ENCODE results near the gene GTF2H3.

GTF2H3 gene

DNA sequence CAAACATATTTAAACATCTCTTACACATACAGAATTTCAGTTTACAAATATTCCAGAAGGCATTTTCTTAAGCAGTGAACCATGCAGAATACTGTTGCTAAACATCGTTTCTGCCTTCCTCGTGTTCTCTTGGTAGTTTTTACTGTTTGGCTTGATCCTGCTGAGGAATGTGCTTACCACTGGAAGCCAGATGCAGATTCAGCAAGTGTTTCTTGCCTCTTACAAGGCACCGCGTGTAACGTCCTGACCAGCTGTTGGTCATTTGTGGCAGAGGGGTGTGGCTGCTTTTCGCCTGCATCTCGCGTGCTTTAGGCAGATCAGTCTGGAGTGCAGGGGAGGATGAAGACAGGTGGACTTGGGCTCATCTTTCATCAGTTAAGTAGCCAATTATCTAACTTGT is 12.5 kb upstream of the GTF2H3 start:
- CTCF ChIA-PET = interaction anchor here (0.7 kb wide), 1 partner anchor 83 kb away, joined by 4 read pairs; no protein-coding TSS in a partner anchor
- DNase-seq (ENCODE audit: extremely low spot score) = no peak
- POLR2A ChIA-PET = interaction anchor here (1.1 to 1.8 kb wide), 3 partner anchors 16 to 38 kb away, joined by 3 to 5 read pairs (median 3); partner anchors contain the start of gene DDX55
- TF ChIP-seq FOXK2 (IDR thresholded peaks at IDR 0.05) (no peak), L3MBTL2 (conservative IDR thresholded peaks at IDR 0.05) (no peak), LEF1 (IDR thresholded peaks at IDR 0.05; ENCODE audit: borderline replicate concordance) (no peak), ELF4 (IDR thresholded peaks at IDR 0.05) (no peak), CTBP1 (IDR thresholded peaks at IDR 0.05; ENCODE audit: borderline replicate concordance) (no peak), ARNT (IDR thresholded peaks at IDR 0.05) (no peak), ZNF384 (IDR thresholded peaks at IDR 0.05) (no peak), SUZ12 (IDR thresholded peaks at IDR 0.05) (no peak), HDGF (IDR thresholded peaks at IDR 0.05; ENCODE audit: borderline replicate concordance) (no peak), FOXM1 (IDR thresholded peaks at IDR 0.05; ENCODE audit: borderline replicate concordance) (no peak), NFRKB (IDR thresholded peaks at IDR 0.05) (no peak)
- TF ChIP-seq, protein P1, sequence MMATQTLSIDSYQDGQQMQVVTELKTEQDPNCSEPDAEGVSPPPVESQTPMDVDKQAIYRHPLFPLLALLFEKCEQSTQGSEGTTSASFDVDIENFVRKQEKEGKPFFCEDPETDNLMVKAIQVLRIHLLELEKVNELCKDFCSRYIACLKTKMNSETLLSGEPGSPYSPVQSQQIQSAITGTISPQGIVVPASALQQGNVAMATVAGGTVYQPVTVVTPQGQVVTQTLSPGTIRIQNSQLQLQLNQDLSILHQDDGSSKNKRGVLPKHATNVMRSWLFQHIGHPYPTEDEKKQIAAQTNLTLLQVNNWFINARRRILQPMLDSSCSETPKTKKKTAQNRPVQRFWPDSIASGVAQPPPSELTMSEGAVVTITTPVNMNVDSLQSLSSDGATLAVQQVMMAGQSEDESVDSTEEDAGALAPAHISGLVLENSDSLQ (IDR thresholded peaks at IDR 0.05) = no peak

DNA sequence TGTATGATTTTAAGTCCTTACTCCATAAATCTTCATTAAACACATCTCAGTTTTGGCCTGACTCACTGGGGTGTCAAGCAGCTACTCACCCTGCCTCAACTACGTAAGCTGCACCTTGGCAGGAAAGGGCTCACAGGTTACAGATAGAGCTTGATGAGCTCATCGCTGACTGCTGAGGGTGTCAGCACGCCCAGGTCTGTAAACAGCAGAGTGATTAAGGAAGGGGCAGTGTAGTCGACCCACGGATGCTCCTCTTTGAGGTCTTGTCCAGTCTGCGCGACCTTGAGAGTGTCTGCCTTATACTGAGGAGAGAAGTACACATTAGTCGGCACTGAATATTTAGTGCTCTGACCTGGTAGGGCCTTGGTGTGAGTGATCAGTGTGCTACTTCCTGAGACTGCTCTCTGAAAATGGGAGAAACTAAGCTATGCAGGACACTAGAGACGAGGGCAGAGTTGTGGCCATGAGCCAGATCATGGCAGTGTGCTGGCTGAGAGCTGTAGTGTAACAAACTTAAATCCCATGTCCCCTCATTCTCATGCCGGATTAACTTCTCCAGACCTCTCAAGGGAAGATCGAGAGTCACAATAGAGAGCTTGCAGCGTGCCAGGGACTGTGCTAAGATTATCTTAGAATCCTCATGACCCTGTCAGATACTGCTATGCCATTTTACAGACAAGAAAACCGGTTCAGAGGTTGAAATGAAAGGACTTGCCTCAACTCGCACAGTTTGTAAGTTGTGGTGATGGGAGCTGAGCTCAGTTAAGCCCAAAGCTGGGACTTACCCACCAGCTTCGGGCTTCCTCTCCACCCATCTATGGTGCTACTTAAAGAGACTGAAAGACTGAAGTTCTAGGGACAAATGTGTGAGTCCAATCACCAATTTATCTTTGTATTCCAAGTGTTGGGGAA is 11.8 kb upstream of the GTF2H3 start:
- ChIA-PET CTCF (no interaction called here), POLR2A (interaction anchor here (1.1 to 2.9 kb wide), 5 partner anchors 10 to 39 kb away, joined by 3 to 11 read pairs (median 3); partner anchors contain the start of genes DDX55, EIF2B1 and GTF2H3)
- DNase-seq (ENCODE audit: extremely low spot score) = no peak
- TF ChIP-seq FOXM1 (IDR thresholded peaks at IDR 0.05; ENCODE audit: borderline replicate concordance) = no peak
- no peak for TF ChIP-seq BHLHE40 (IDR thresholded peaks at IDR 0.05; ENCODE audit: borderline replicate concordance)

DNA sequence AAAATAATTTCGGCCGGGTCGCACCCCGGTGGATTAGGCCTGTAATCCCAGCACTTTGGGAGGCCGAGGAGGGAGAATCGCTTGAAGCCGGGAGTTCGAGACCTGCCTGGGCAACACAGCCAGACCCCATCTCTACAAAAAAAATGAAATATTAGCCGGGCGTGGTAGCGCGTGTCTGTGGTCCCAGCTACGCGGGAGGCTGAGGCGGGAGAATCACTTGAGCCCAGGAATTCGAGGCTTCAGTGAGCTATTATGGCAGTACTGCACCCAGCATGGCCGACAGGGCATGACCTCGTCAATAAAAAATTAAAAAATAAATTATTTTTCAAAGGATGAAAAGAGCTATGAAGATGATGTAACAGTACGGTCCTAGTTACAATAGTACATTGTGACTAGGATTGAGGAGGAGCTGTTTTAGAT is 523 bp downstream of the GTF2H3 start:
- TF ChIP-seq NFRKB (IDR thresholded peaks at IDR 0.05) (no peak), ARNT (IDR thresholded peaks at IDR 0.05) (no peak), FOXM1 (IDR thresholded peaks at IDR 0.05; ENCODE audit: borderline replicate concordance) (no peak), FOXA1 (IDR thresholded peaks at IDR 0.05) (no peak), L3MBTL2 (conservative IDR thresholded peaks at IDR 0.05) (0 out of 2 replicates have a peak, but pooled peaks have one; percentile 45)
- DNase-seq (ENCODE audit: extremely low spot score) = no peak
- POLR2A ChIA-PET = interaction anchor here (0.6 to 3.3 kb wide), 4 partner anchors 11 to 269 kb away, joined by 3 to 11 read pairs (median 4); partner anchors contain the start of gene ATP6V0A2
- CTCF ChIA-PET = no interaction called here

DNA sequence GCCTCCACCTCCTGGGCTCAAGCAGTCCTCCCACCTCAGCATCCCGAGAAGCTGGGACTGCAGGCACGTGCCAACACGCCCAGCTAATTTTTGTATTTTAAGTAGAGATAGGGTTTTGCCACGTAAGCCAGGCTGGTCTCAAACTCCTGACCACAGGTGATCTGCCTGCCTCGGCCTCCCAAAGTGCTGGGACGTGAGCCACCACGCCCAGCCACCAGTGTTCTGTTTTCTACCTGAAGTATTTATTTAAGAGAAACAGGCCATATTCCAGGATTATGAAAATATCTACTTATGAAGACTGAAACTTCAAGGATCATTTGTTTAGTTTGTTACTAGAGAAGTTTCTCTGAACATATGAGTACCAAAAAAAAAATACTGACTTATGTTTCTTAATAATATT is 10.3 kb downstream of the GTF2H3 start:
- ChIA-PET CTCF (no interaction called here), POLR2A (interaction anchor here (0.7 to 1.2 kb wide), 2 partner anchors 26 to 66 kb away, joined by 3 read pairs; no protein-coding TSS in a partner anchor)
- TF ChIP-seq ZNF384 (IDR thresholded peaks at IDR 0.05) = no peak
- no peak for TF ChIP-seq L3MBTL2 (conservative IDR thresholded peaks at IDR 0.05)
- no peak for TF ChIP-seq SP1 (IDR thresholded peaks at IDR 0.05)
- TF ChIP-seq BHLHE40 (IDR thresholded peaks at IDR 0.05; ENCODE audit: borderline replicate concordance) = no peak
- DNase-seq (ENCODE audit: extremely low spot score) = no peak

DNA sequence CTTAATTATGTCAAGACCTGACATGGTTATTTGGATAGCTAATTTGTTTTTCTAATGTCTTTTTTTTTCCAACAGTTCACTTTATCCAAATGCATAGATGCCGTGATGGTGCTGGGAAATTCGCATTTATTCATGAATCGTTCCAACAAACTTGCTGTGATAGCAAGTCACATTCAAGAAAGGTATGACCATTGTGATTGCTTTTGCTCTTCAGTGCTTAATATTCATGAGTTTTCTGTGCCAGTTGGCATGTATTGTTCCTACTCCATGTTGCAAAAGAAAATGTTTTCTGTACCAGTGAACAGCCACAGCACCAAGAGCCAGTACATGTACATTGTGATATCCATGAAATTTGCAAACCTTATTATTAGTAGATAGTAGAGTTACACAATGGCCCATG is 11.8 kb downstream of the GTF2H3 start:
- ChIA-PET POLR2A (no interaction called here), CTCF (interaction anchor here (0.5 to 0.6 kb wide), 2 partner anchors 21 to 218 kb away, joined by 3 to 4 read pairs; no protein-coding TSS in a partner anchor)
- DNase-seq (ENCODE audit: extremely low spot score) = no peak
- TF ChIP-seq BHLHE40 (IDR thresholded peaks at IDR 0.05; ENCODE audit: borderline replicate concordance) = no peak
- no peak for TF ChIP-seq FOXM1 (IDR thresholded peaks at IDR 0.05; ENCODE audit: borderline replicate concordance)
- no peak for TF ChIP-seq SP1 (IDR thresholded peaks at IDR 0.05)
- no peak for TF ChIP-seq TARDBP (IDR thresholded peaks at IDR 0.05)
- TF ChIP-seq ZNF384 (IDR thresholded peaks at IDR 0.05) = no peak
- TF ChIP-seq SUZ12 (IDR thresholded peaks at IDR 0.05) = no peak
- TF ChIP-seq, protein P1 (IDR thresholded peaks at IDR 0.05) = no peak
- no peak for TF ChIP-seq NFRKB (IDR thresholded peaks at IDR 0.05)

DNA sequence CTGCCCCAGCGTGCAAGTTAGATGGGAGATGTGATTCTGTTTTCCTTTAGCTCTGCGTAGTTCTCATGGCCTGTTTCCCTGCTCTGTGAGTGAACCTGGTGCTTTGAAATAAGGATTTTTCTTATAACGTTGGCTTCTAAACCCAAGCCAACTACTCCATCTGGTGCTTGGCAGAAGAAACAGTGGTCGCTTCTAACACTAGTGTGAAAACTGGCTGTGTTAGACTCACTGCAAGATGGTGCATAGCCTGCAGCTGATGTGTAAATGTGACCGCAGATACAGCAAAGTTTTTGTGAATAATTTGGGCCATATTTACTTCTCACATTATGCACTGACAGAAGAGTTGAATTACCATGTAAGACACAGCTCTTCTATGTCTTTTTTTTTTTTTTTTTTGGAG is 12.2 kb downstream of the GTF2H3 start:
- ChIA-PET POLR2A (no interaction called here), CTCF (interaction anchor here (0.6 kb wide), 1 partner anchor 219 kb away, joined by 4 read pairs; no protein-coding TSS in a partner anchor)
- no peak for TF ChIP-seq LEF1 (IDR thresholded peaks at IDR 0.05; ENCODE audit: borderline replicate concordance)
- no peak for DNase-seq (ENCODE audit: extremely low spot score)

DNA sequence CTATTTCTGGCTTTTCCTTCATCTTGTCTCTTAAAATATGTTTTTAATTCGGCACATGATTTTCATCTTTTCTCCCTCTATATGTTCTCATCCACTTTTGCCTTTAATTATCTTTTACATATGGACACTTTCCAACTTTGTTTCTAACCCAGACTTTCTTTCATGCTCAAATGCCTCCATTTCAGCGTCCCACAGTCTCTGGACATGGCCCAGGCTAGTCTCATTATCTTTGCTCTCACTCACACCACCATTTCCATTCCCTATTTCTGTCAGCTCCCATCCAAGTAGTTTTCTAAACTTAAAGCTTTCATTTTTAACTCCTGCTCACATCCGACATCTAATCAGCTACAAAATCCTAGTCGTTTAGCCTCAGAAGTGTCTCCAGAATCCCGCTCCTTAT is 14.8 kb downstream of the GTF2H3 start:
- TF ChIP-seq FOXM1 (IDR thresholded peaks at IDR 0.05; ENCODE audit: borderline replicate concordance) (no peak), L3MBTL2 (conservative IDR thresholded peaks at IDR 0.05) (no peak), SP1 (IDR thresholded peaks at IDR 0.05) (no peak)
- no peak for DNase-seq (ENCODE audit: extremely low spot score)
- ChIA-PET POLR2A (no interaction called here), CTCF (no interaction called here)
